ENCODE results near the gene GPR173. TPM values are rescaled to one million over a fixed set of nuclear protein-coding genes. Genes with fewer than 3 reads are reported as not detected.
A peak's percentile ranks its signal among the peaks of the same experiment; 100 is the strongest.

GPR173 gene
- not detected for total RNA-seq (ENCODE audit: insufficient read depth, low replicate concordance)

GRCh38 chrX:53048169-53049126, at the start of gene GPR173:
Gene GPR173, plus strand, starts transcription at chrX:53048789. Its CDS starts 27,833 bp downstream, at chrX:53076622.
- DNase-seq (ENCODE audit: low spot score), result peak; percentile 78

- no peak for DNase-seq (ENCODE audit: low spot score)
These were observed 48.0 kb upstream of the GPR173 start for GRCh38 chrX:53000447-53001135.

GRCh38 chrX:53001958-53002357, 46.6 kb upstream of the GPR173 start:
- DNase-seq (ENCODE audit: low spot score), result no peak

DNA sequence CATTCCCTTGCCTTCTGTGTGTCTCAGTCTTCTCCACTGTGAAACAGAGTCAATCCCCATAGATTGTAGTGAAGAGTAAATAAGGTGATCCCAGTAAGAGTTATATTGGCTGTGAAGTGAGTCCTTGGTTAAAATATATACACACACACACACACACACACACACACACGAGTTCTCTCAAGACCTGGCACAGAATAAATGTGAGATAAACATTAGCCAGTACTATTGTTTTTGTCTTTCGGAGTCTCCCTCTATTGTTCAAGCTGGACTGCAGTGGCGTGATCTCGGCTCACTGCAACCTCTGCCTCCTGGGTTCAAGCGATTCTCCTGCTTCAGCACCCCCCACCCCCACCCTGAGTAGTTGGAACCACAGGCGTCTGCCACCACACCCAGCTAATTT, 45.5 kb upstream of the GPR173 start:
- DNase-seq (ENCODE audit: low spot score), result no peak

DNA sequence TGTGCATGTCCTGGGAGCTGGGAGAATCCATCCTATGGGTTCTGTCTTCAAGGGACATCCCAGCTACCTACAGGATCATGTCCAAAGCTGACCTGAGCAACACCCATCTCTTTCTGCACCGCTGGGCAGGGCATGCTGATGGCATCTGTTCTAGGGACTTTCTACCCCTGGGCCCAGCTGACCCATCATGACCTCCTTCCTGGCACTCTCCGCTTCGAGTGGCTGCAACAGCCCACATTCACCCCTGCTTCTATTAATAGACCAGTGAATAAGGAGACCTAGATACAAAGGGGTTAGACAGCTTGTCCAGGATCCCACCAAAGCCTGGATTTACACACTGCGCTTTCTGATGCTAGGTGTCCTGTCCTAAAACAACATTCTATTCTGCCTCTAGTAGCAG, 44.6 kb upstream of the GPR173 start:
- no peak for DNase-seq (ENCODE audit: low spot score)

DNA sequence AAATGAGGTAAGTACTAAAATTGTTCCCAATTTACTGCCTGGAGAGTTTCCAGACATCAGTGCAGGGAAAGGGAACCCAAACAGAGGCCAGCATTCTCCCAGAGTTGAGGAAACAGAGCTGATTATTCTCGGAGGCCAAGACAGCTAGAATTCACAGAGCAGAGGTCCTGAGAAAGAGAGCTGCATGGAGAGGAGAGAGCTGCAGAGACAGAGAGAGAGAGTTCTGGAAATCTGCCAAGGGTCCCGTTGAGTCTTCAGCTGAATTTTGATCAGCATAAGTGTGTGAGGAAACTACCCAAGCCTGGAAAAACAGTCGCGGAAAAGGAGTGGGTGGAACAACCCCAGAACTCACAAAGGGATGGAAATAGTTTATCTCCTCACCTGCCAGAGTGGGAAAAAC, 43.8 kb upstream of the GPR173 start:
- peak; percentile 8 for DNase-seq (ENCODE audit: low spot score)

- no peak for DNase-seq (ENCODE audit: low spot score)
These were observed 43.3 kb upstream of the GPR173 start for GRCh38 chrX:53005327-53005726.

DNA sequence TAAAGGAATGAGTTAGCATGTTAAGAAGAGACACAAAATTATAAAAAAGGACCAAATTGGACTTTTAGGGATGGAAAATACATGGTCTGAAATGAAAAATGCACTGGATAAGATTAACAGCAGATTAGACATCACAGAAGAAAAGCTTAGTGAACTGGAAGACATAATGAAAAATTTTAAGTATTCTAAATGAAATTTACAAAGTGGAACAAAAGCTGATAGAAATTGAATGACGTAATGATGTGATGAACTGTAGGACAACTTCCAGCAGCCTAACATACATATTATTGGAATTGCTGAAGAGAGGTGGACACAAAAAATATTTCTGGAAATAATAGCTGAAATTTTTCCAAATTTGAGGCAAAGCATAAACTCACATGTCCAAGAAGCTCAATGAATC, 39.6 kb upstream of the GPR173 start:
- no peak for DNase-seq (ENCODE audit: low spot score)

GRCh38 chrX:53013291-53013690, 35.3 kb upstream of the GPR173 start:
- no peak for DNase-seq (ENCODE audit: low spot score)

- no peak for DNase-seq (ENCODE audit: low spot score)
These were observed 30.0 kb upstream of the GPR173 start for GRCh38 chrX:53018627-53019026.

DNA sequence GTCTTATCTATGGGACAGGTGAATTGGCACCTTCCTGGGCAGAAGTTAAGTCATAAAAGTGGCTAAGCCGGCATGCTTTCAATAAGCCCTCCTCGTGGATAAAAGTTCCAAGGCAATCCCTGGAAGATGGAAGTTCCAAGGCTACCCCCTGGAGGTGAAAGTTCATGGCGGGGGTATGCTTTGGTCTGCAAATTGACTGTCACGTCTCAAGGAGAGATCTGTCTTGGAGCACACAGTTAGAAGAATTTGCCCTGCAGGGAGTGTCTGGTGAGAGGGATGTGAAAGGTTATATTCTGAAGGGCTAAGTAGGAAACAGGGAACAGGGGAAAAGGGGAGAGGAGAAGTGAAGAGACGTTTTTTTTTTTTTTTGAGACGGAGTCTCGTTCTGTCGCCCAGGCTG, 26.2 kb upstream of the GPR173 start:
- DNase-seq (ENCODE audit: low spot score), result no peak

DNA sequence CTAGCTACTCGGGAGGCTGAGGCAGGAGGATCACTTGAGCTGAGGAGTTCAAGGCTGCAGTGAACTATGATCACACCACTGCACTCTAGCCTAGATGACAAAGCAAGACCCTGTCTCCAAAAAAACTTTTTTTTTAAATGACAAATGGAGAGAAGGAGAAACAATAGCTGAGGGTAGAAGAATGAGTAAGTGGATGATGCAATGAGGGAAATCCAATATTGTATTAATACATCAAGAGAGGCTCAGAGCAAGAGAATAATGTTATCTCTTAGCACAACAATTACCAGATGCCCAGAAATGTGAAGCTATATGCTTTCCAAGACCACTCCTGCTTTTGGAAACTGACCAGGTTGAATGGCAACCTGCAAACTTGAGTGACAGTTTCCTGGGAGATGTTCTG, 19.9 kb upstream of the GPR173 start:
- no peak for DNase-seq (ENCODE audit: low spot score)

GRCh38 chrX:53031380-53031779, 17.2 kb upstream of the GPR173 start:
- no peak for DNase-seq (ENCODE audit: low spot score)

- no peak for DNase-seq (ENCODE audit: low spot score)
These were observed 12.4 kb upstream of the GPR173 start for GRCh38 chrX:53036149-53036548.

DNA sequence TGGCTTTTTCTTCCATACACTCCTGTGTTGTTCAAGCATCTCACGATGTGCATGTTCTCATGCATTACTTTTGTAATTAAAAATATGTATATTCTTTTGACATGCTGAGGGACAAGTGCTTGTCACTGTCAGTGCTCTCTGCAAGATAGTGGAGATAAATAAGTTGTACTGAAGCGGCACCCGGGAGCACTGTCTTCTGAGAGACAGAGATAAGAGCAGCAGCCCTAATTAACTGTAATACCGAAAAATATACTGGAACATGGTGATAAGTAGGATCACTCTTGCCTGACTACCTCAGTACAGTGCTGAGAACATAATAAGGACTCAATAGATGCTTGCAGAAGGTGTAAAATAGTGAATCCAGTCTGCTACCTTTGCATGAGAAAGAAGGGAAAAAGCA, 9.4 kb upstream of the GPR173 start:
- no peak for DNase-seq (ENCODE audit: low spot score)

DNA sequence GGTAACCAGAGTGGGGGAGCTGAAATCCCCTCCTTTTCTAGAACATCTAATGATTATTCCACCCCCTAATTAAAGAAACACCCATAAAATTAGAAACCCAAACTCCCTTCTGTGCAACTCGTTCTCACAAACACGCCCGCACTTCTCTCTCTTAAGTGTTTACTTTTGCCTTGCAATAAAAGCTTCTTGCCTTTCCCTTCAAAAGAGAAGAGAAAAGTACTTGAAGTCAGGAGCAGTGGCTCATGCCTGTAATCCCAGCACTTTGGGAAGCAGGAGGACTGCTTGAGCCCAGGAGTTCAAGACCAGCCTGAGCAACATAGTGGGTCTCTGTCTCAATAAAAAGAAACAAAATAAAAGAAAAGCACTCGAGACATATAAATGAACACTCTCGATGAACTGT, 3.6 kb upstream of the GPR173 start:
- no peak for DNase-seq (ENCODE audit: low spot score)

DNA sequence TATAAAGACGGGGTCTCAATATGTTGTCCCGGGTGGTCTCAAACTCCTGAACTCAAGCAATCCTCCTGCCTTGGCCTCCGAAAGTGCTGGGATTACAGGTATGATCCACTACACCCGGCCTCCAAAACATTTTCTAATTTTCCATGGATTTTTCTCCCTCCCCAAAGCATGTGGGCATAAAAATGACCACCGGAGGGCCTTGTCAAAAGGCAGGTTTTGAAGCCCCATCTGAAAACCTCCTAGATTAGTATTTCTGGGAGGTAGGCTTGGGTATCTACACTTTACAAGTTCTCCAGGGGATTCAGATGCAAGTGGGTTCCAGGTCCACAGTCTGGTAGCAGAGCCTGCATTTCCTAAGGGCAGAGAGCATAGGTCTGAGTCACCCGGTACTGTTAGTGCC, 1.4 kb upstream of the GPR173 start:
- no peak for DNase-seq (ENCODE audit: low spot score)

GRCh38 chrX:53049127-53049517, 533 bp downstream of the GPR173 start:
- DNase-seq (ENCODE audit: low spot score), result no peak

DNA sequence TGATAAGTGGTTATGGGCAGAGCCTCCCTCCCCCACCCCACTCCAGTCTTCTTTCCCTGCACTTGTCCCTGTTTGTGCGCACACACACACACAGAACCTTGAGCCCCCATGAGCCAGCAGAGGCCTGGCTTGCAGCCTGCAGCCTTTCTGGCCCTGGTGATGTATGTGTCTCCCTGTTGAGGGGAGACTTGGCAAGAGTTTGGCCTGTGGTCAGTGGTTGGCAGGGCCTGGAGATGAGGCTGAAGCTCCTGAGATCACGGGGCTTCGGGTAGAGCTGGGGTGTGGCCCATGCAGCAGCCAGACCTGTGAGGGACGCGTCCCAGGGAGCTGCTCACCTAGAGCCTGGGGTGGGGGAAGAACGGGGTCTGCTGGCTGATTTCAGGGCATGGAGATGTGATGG, 2.3 kb downstream of the GPR173 start:
- no peak for DNase-seq (ENCODE audit: low spot score)

DNA sequence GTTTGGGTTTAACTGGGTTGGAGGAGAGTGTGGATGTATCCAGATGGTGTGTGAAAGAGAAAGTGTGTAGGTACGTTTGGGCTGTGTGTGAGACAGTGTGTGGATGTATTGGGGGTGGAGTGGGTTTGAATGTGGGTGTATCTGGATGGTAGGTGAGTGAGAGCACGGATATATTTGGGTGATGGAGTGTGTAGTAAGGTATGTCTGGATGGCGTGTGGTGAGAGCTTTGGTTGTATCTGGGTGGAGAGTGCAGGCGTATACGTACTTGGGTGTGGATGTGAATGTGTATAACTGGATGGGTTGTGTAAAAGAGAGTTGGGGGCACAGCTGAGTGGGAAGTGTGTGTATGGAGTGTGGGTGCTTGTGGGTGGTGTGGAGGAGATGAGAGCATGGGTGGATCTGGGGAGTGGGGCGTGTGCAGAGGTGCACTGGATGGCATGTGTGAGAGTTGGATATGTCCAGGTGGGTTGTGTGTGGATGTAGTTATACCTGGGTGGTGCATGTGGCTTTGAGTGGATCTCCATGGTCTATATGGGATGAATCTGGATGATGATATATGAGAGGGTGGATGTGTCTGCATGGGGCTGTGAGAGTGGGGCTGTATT, 6.8 kb downstream of the GPR173 start:
- DNase-seq (ENCODE audit: low spot score), result no peak

- DNase-seq (ENCODE audit: low spot score), result no peak
These were observed 7.7 kb downstream of the GPR173 start for GRCh38 chrX:53056292-53056691.

- no peak for DNase-seq (ENCODE audit: low spot score)
These were observed 16.5 kb downstream of the GPR173 start for GRCh38 chrX:53065104-53065503.

GRCh38 chrX:53071064-53071463, 22.5 kb downstream of the GPR173 start:
- DNase-seq (ENCODE audit: low spot score), result no peak
